H1 (cell line): Measurements from ENCODE around the gene GBF1. TPM values are rescaled to one million over a fixed set of nuclear protein-coding genes. Genes with fewer than 3 reads are reported as not detected.

Experiments
- CTCF ChIA-PET: fragments of 300-600 bp; sonication (Branson Sonifier 250); formaldehyde crosslinking; loops from one replicate; lab custom pipeline; 2021; ENCODE audit not compliant: partially characterized antibody; lab: Charles Lee
- POLR2A ChIA-PET: fragments of 300-600 bp; sonication (Branson Sonifier 250); formaldehyde crosslinking; loops from one replicate; lab custom pipeline; 2021; ENCODE audit warnings: inconsistent platforms; ENCODE audit not compliant: partially characterized antibody; lab: Charles Lee
- DNase-seq, 2 experiments: peaks; one replicate each; pipeline versions ENCODE4 v3.0.0 to v3.0.0-alpha.2; 2010 to 2022; ENCODE audit warnings: low spot score in 2 of 2, low read depth in 1 of 2, mixed read lengths in 1 of 2
- FAIRE-seq: peaks from 2 replicates; lab custom pipeline; 2011; peaks lifted over from hg19 to GRCh38; lab: Jason Lieb, UNC
- H2AFZ ChIP-seq: 2 replicates; pipeline ENCODE4 v1.8.1; 2012; ENCODE audit warnings: low read length, inconsistent platforms
- H2AK5ac ChIP-seq: 2 replicates; pipeline ENCODE4 v1.6.1; 2013; ENCODE audit warnings: low read depth, low read length
- H2BK120ac ChIP-seq: replicated peaks from 2 replicates; pipeline ENCODE3; 2013; ENCODE audit warnings: low read depth, low read length, inconsistent platforms
- H2BK12ac ChIP-seq: 2 replicates; pipeline ENCODE4 v1.6.1; 2013; ENCODE audit warnings: low read depth, low read length
- H2BK15ac ChIP-seq: 2 replicates; pipeline ENCODE4 v1.6.1; 2013; ENCODE audit warnings: low read length
- H2BK20ac ChIP-seq: 2 replicates; pipeline ENCODE4 v1.6.1; 2013; ENCODE audit warnings: low read length
- H2BK5ac ChIP-seq: 2 replicates; pipeline ENCODE4 v1.6.1; 2013; ENCODE audit warnings: low read depth, low read length
- H3K14ac ChIP-seq: 2 replicates; pipeline ENCODE4 v1.6.1; 2013; ENCODE audit warnings: inconsistent platforms; ENCODE audit not compliant: insufficient read length
- H3K18ac ChIP-seq: 2 replicates; pipeline ENCODE4 v1.6.1; 2013; ENCODE audit warnings: low read length; ENCODE audit errors: extremely low read depth
- H3K23ac ChIP-seq: 2 replicates; pipeline ENCODE4 v1.6.1; 2013; ENCODE audit warnings: inconsistent platforms; ENCODE audit not compliant: insufficient read length
- H3K23me2 ChIP-seq: 2 replicates; pipeline ENCODE4 v1.6.1; 2013; ENCODE audit warnings: low read depth, low read length
- H3K27ac ChIP-seq: 2 replicates; pipeline ENCODE4 v1.6.1; 2011; ENCODE audit warnings: low read depth, low read length, inconsistent platforms
- H3K27me3 ChIP-seq, 4 experiments: replicated peaks in 1 of 4; 1 replicate in 1 of 4; 2 replicates in 3 of 4; pipeline versions ENCODE4 v1.6.1 to v1.8.1; 2011 to 2013; ENCODE audit warnings: low read length in 3 of 4, mild to moderate bottlenecking in 3 of 4, inconsistent platforms in 2 of 4, mixed read lengths in 2 of 4, moderate library complexity in 1 of 4; ENCODE audit not compliant: control insufficient read depth in 3 of 4, insufficient read depth in 3 of 4; ENCODE audit errors: extremely low read depth in 1 of 4
- H3K36me3 ChIP-seq, 4 experiments: 2 replicates each; pipeline versions ENCODE4 v1.6.1 to v1.8.1; 2011 to 2013; ENCODE audit warnings: mild to moderate bottlenecking in 4 of 4, low read length in 3 of 4, moderate library complexity in 2 of 4, control low read depth in 1 of 4, inconsistent platforms in 1 of 4; ENCODE audit not compliant: insufficient read depth in 4 of 4, control insufficient read depth in 2 of 4
- H3K4ac ChIP-seq: replicated peaks from 2 replicates; pipeline ENCODE3; 2013; ENCODE audit warnings: low read length, low read depth, mixed read lengths, inconsistent platforms; ENCODE audit not compliant: insufficient read length
- H3K4me1 ChIP-seq, 4 experiments: replicated peaks in 1 of 4; 1 replicate in 1 of 4; 2 replicates in 3 of 4; pipeline versions ENCODE4 v1.6.1 to v1.8.1; 2011 to 2013; ENCODE audit warnings: low read length in 3 of 4, inconsistent platforms in 2 of 4, mixed read lengths in 1 of 4; ENCODE audit not compliant: insufficient read depth in 4 of 4, control insufficient read depth in 3 of 4
- H3K4me2 ChIP-seq, 2 experiments: 2 replicates each; pipeline versions ENCODE4 v1.6.1 to v1.8.1; 2011 to 2013; ENCODE audit warnings: low read depth in 2 of 2, low read length in 2 of 2, control low read depth in 1 of 2, inconsistent platforms in 1 of 2, mild to moderate bottlenecking in 1 of 2; ENCODE audit not compliant: insufficient read depth in 1 of 2
- H3K4me3 ChIP-seq, 4 experiments: fragments of 200-600, 300-600 bp in 1 of 4; sonication (generic), shearing (Covaris generic), sonication (Bioruptor Twin) in 1 of 4; 2 replicates each; pipeline versions ENCODE4 v1.5.1 to v1.8.1; 2011 to 2016; ENCODE audit warnings: low read length in 4 of 4, low read depth in 3 of 4, control low read depth in 2 of 4, inconsistent platforms in 2 of 4, mild to moderate bottlenecking in 2 of 4, mixed read lengths in 1 of 4, moderate library complexity in 1 of 4; ENCODE audit not compliant: insufficient read depth in 2 of 4; ENCODE audit errors: extremely low read depth in 1 of 4
- H3K56ac ChIP-seq: replicated peaks from 2 replicates; pipeline ENCODE3; 2013; ENCODE audit warnings: low read depth, mild to moderate bottlenecking, mixed read lengths, low read length, inconsistent platforms; ENCODE audit not compliant: insufficient read length
- H3K79me1 ChIP-seq: 2 replicates; pipeline ENCODE4 v1.6.1; 2013; ENCODE audit warnings: low read depth, low read length, control low read depth
- H3K79me2 ChIP-seq, 2 experiments: 2 replicates each; pipeline versions ENCODE4 v1.6.1 to v1.8.1; 2012 to 2013; ENCODE audit warnings: low read length in 2 of 2, mild to moderate bottlenecking in 2 of 2, inconsistent platforms in 1 of 2; ENCODE audit not compliant: insufficient read depth in 2 of 2, control insufficient read depth in 1 of 2
- H3K9ac ChIP-seq, 4 experiments: replicated peaks in 1 of 4; 1 replicate in 1 of 4; 2 replicates in 3 of 4; pipeline versions ENCODE4 v1.6.1 to v1.8.1; 2011 to 2013; ENCODE audit warnings: low read depth in 3 of 4, low read length in 3 of 4, control low read depth in 2 of 4, mild to moderate bottlenecking in 2 of 4, moderate library complexity in 2 of 4, inconsistent platforms in 1 of 4; ENCODE audit errors: extremely low read depth in 1 of 4
- H3K9me3 ChIP-seq, 2 experiments: 2 replicates each; pipeline versions ENCODE4 v1.6.1 to v1.8.1; 2012 to 2013; ENCODE audit warnings: mild to moderate bottlenecking in 2 of 2, moderate library complexity in 2 of 2, control low read depth in 1 of 2, inconsistent platforms in 1 of 2, low read depth in 1 of 2, low read length in 1 of 2, mixed read lengths in 1 of 2; ENCODE audit not compliant: insufficient read depth in 2 of 2
- H4K20me1 ChIP-seq, 2 experiments: replicated peaks in 1 of 2; 2 replicates each; pipeline versions ENCODE3 to v1.8.1; 2011 to 2013; ENCODE audit warnings: inconsistent platforms in 2 of 2, low read length in 2 of 2, mild to moderate bottlenecking in 1 of 2; ENCODE audit not compliant: insufficient read depth in 2 of 2, control insufficient read depth in 1 of 2
- H4K5ac ChIP-seq: 2 replicates; pipeline ENCODE4 v1.6.1; 2013; ENCODE audit warnings: low read length, low read depth, mixed read lengths, inconsistent platforms; ENCODE audit not compliant: insufficient read length
- H4K8ac ChIP-seq: 2 replicates; pipeline ENCODE4 v1.8.0; 2013; ENCODE audit warnings: mild to moderate bottlenecking, moderate library complexity, low read length, inconsistent platforms; ENCODE audit not compliant: insufficient read depth; ENCODE audit errors: extremely low read depth
- H4K91ac ChIP-seq: replicated peaks from 2 replicates; pipeline ENCODE3; 2013; ENCODE audit warnings: low read length, mixed read lengths, inconsistent platforms; ENCODE audit not compliant: insufficient read length
- POLR2AphosphoS5 ChIP-seq: IDR thresholded peaks from 2 replicates; pipeline ENCODE4 v1.6.1; 2011; ENCODE audit warnings: low read depth, low read length
- RAD21 ChIP-seq, 2 experiments: IDR thresholded peaks in 1 of 2; conservative IDR thresholded peaks in 1 of 2; 2 replicates each; pipeline ENCODE4 v1.6.1; 2011; ENCODE audit warnings: low read depth in 2 of 2, low read length in 2 of 2, improper control_type of control experiment in 1 of 2, inconsistent platforms in 1 of 2, mild to moderate bottlenecking in 1 of 2, moderate library complexity in 1 of 2
- SAP30 ChIP-seq: fragments of 300-600 bp; sonication (generic); IDR thresholded peaks from 2 replicates; pipeline ENCODE4 v1.7.1; 2012; ENCODE audit warnings: low read length, moderate library complexity, mild to moderate bottlenecking, inconsistent platforms; ENCODE audit not compliant: insufficient read depth, insufficient replicate concordance
- SRF ChIP-seq: IDR thresholded peaks from 2 replicates; pipeline ENCODE4 v1.6.1; 2011; ENCODE audit warnings: mild to moderate bottlenecking, low read depth, low read length, moderate library complexity
- TBP ChIP-seq: IDR thresholded peaks from 2 replicates; pipeline ENCODE4 v1.6.1; 2011; ENCODE audit warnings: low read depth, low read length, improper control_type of control experiment
- WGBS, 2 experiments: shearing (Covaris generic) in 1 of 2; methylation state at CpG; one replicate each; pipeline versions ENCODE4 v1.1.6 to v1.1.7; 2013 to 2015; ENCODE audit warnings: low lambda C conversion rate in 2 of 2, mixed read lengths in 2 of 2, inconsistent platforms in 1 of 2, low coverage in 1 of 2, missing lambda C conversion rate in 1 of 2; ENCODE audit not compliant: insufficient replicate concordance in 2 of 2, insufficient coverage in 1 of 2, insufficient read length in 1 of 2; ENCODE audit errors: extremely low coverage in 1 of 2, missing lambda C conversion rate in 1 of 2; 5-methylcytosine and 5-hydroxymethylcytosine counted together
- polyA plus RNA-seq, 7 experiments: library from polyadenylated mRNA; depleted of rRNA in 3 of 7; stranded (reverse) in 5 of 7; unstranded in 2 of 7; fragments of >200 nt in 5 of 7; fragments of 200-250 nt in 2 of 7; gene quantifications; 1 replicate in 5 of 7; 2 replicates in 1 of 7; 4 replicates in 1 of 7; pipeline versions ENCODE4 v1.2.1 to v1.2.3, GENCODE V29; 2011 to 2013; ENCODE audit warnings: missing spikeins in 2 of 7, mixed read lengths in 2 of 7
- total RNA-seq: library from RNA; stranded (reverse); fragmentation: NEBNext Ultra II Directional; extraction: Animal tissue kit (Norgen Biotek cat#: 25700); gene quantifications from 2 replicates; pipeline ENCODE4 v1.2.1, GENCODE V29; 2021

Gene GBF1
- total and polyA plus RNA-seq, 2 of the 8 experiments (the other 6 are each of a cell fraction or from before 2014, with no cell fraction given), result 11.0 to 25.5 TPM

- WGBS, 2 experiments, result 94% methylated on average over 2 of the region's 2 CpGs; no CpG with 5 or more reads in 1 of the 2 experiments
- Histone ChIP-seq H3K14ac (no peak overlapping the region), H3K4me1 (no peaks in the 10 kb centered on the region), H3K79me2 (no peaks in the 10 kb centered on the region), H3K23ac (no peak overlapping the region), H3K79me1 (no peaks in the 10 kb centered on the region), H2BK120ac (no peak overlapping the region), H3K27ac (no peak overlapping the region), H2AFZ (no peak overlapping the region), H2BK20ac (no peak overlapping the region), H4K8ac (no peak overlapping the region), H2AK5ac (no peak overlapping the region), H3K4me2 (no peak overlapping the region), H4K5ac (no peak overlapping the region), H3K27me3 (no peaks in the 10 kb centered on the region), H3K36me3 (peaks cover 1 to 16% (median 12%) of the 10 kb centered on the region in 4 experiments; a peak in 7 of 8 replicates), H3K18ac (no peak overlapping the region), H3K56ac (no peak overlapping the region), H4K91ac (no peak overlapping the region), H3K9me3 (no peaks in the 10 kb centered on the region), H2BK15ac (no peak overlapping the region), H3K23me2 (no peaks in the 10 kb centered on the region; the same call in 1 of the 2 replicates), H3K9ac (no peak overlapping the region), H4K20me1 (no peaks in the 10 kb centered on the region), H2BK5ac (no peak overlapping the region), H3K4ac (no peak overlapping the region), H3K4me3 (no peak overlapping the region), H2BK12ac (no peak overlapping the region)
- DNase-seq (no peak), FAIRE-seq (no peak)
- ChIA-PET POLR2A (interaction anchor here (1.2 kb wide), 1 partner anchor 224 kb away, joined by 3 read pairs; no protein-coding TSS in a partner anchor), CTCF (interaction anchor here (0.6 to 17.7 kb wide), 16 partner anchors 8 to 1534 kb away, joined by 3 to 357 read pairs (median 4); partner anchors contain the start of gene NFKB2)
- TF ChIP-seq TBP (no peak), SRF (peak; percentile 71; the same call in 1 of the 2 replicates), RAD21 (IDR thresholded peaks at IDR 0.05 in 1 of 2, conservative IDR thresholded peaks at IDR 0.05 in 1 of 2; ENCODE audit: low read depth in 2 of 2, low read length in 2 of 2) (0 out of 4 replicates have a peak, but pooled peaks of 1 of the 2 experiments have one; percentile 2), POLR2AphosphoS5 (no peak), SAP30 (no peak)
These were observed 130.5 kb downstream of the GBF1 start for GRCh38 chr10:102375867-102376266.
